HG02763 (cell line): Measurements from ENCODE around the gene FGF19.

Source experiments
- ATAC-seq: cut with Tn5 transposase; IDR thresholded peaks from one replicate; pipeline ENCODE4 v1.9.1; 2021; ENCODE audit warnings: mild to moderate bottlenecking, moderate library complexity; ENCODE audit not compliant: unreplicated experiment

FGF19 gene, protein sequence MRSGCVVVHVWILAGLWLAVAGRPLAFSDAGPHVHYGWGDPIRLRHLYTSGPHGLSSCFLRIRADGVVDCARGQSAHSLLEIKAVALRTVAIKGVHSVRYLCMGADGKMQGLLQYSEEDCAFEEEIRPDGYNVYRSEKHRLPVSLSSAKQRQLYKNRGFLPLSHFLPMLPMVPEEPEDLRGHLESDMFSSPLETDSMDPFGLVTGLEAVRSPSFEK

DNA sequence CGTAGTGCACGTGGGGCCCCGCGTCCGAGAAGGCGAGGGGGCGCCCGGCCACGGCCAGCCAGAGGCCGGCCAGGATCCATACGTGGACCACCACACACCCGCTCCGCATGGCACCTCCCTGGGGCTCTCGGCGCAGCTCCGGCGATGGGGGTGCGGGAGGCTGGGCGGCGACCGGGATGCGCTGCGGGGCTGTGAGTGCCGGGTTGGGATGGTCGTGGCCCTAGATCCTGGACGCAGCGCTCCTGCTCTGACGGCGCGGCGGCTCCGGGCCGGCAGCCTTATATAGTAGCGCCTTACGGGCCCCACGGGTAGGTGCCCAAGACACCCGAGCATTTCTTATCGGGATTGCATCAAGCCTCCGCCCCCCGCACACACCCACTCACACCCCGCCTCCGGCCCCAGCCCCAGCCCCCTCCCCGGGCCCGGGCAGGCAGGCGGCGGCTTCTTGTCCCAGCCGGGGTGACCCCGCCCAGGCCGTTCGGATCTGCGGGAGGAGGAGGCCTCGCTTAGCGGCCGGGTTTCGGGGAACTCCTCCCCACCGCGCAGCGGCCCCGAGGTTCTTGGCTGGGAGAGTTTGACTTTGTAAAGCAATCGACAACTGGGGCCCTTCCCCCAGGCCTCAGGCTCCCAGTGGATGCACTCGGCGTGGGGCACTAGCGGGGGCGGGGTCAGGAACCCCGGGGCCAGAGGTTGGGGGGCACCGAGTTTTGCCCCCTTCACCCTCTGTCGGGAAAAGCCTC, at the start of gene FGF19:
Gene FGF19 (minus strand): TSS at position 255 of the 740 bp plus-strand sequence. CDS start 146 bp downstream, at position 109.
- no peak for ATAC-seq

DNA sequence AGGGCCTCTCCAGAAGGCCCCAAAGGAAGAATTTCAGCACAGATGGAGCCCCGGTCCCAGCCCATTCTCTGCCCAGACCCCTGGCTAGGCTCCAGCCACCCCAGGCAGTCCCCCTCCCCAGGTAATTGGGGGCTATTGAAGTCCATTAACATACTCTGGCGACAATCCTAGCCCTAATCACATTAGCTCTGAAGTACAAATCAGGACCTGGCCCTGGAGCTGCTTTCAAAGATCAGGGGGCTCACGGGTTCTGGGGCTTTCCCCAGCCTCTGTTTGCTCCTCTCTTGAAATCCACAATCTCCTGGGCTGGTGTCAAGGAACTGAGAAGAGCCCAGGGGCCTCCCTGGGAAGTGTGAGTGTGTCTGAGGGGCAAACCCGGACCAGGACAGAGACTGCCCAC, 49.1 kb upstream of the FGF19 start:
- ATAC-seq, result no peak

DNA sequence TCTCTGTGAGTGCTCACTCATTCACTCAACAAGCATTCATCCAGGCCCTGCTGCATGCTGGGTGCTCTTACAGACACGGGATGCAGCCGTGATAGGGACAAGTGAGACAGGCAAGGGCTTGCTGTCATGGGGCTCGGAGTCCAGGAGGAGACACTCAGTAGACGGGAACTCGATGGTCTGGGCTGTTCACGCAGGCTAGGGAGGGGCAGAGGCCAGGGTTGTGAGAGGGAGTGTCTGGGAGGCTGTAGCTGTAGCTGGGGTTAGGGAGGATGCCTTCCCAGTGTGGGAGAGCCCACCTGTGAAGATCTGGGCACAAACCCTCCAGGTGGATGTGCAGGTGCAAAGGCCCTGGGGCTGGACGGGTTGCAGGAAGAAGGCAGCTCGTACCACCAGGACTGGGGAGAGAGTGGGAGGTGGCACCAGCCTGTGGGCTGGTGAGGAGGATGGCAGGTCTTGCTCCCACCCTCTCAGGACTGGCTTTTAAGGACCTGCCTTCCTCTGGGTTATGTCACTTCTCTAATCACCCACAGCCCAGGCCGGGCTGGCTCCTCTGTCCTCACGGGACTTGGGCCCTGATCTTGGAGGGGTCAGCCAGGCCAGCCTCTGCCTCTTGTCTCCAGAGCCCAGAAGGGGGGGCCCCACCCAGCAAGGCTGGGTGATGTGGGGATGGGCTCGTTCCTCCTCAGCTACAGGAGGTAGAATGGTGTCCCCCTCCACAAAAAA, 47.2 kb upstream of the FGF19 start:
- ATAC-seq, result no peak

DNA sequence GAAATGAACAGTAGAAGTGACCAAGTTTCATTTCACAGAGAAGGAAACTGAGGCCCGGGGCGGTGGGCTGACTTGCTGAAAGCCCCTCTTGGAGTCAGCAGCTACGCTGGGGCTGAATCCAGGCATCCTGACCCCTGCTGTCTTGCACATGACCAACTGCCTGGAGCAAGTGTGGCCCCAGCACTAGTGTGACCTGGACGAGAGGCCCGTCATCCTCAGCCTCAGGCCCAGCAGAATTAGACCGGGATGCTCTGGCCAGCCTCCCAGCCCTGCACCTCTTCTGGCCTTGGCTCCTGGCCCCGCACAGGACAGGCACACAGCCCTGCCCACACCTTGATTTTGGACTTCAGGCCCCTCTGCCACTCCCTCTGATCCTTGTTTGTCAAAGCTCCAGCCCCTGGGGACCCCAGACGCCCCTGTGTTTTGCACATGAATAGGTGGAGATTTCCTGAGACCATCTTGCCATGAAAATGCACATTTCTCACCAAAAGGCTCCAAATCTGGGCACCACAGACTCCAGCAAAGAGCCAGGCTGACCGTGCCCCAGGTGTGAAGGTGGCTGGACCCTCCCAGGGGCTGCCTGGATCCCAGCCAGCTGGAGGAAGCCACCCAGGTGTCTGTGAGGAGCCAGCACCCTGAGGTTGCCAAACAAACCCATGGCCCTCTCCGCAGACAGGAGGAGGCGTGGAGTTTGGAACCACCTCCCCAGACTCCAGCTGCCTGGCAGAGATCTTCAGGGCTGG, 46.5 kb upstream of the FGF19 start:
- ATAC-seq, result no peak

DNA sequence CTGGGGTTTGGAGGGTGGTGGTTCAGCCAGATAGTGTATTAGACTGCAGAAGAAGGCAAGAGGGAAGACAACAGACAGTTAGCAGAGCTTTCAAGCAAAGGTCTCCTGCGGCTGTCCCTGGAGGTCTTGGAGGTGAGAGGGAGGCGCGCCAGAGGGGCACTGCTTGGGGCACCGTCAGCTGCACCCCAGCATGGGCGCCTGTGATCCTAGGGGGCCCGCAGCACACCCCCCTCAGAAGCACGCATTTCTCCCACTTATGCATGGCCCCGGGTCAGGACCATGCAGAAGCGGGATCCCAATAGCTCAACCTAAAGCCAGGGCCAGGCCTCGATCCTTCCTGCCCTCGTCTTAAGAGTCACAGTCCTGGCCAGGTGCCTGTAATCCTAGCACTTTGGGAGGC, 44.8 kb upstream of the FGF19 start:
- ATAC-seq, result no peak

DNA sequence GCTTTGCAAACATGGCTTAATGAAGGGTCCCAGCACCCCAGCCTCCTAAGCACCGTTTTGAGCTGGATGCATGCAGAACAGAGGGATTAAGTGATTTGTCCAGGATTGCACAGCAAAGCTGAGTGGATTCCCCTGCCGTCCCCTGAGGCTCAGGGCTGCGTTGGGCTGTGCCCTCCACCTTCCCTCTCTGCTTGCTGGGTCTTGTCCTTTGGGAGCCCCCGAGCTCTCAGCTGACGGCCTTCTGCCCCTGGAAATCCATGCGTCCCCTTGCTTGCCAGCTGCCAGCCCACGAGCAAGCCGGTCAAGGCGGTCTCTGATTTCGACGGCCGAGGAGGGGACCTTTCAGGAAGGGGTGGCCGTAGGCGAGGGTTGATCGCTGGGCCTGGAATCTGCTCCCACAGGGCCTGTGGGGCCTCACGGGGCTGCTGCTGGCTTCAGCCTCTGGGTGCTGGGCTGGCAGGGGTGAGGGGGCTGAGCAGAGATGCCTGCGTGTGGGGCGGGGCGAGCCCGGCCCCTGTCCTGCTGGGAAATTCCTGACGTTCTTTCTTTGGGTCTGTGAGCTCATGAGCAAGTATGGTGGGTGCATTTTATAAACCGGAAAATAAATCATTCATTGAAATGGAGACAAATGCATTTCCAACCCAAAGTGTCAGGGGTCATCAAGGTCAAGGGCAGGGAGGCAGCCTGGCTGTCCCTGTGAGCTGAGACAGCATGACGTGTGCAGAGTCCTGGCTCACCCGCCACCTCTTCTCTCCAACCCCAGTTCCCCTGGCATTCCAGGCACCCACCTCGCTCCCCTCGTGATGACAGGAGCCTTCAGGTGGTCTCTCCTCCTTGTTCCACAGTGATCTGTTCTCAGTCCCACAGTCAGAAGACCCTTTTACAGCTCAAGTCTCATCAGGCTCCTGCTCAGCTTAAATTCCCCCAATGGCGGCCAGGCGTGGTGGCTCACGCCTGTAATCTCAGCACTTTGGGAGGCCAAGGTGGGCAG, 43.2 kb upstream of the FGF19 start:
- no peak for ATAC-seq

DNA sequence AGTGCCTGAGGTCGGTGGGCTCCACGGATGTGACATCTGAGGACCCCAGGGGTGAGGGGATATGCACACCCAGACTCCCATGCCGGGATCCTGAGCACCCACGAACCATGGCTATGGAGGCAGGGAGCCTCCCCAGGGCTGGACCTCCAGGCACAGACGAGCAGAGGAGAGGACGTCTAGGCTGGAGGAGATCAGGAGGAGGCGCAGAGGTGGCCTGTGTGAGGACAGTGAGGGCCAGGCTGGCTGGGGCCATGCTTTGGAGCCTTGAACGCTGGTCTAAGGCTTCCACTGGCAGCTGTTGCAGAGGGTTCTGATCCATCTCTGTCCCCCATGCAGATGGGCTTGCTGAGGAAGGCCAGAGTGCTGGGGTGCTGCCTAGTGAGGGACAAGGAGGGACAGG, 42.3 kb upstream of the FGF19 start:
- no peak for ATAC-seq

DNA sequence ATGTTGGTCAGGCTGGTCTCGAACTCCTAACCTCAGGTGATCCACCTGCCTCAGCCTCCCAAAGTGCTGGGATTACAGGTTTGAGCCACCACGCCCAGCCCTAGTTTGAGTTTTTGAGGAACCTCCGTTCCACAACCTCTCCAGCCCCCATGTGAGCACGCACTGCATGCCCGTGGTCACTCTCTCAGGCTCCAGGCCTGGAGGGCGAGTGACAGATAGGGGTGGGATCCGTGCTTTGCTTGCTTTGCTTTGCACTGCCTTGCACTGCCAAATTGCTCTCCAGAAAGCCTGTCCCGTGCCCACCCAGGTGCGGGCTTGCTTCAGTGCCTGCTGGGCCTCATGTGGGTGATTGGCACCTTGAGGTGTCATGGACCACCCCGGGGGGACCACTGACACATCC, 41.4 kb upstream of the FGF19 start:
- ATAC-seq, result no peak

DNA sequence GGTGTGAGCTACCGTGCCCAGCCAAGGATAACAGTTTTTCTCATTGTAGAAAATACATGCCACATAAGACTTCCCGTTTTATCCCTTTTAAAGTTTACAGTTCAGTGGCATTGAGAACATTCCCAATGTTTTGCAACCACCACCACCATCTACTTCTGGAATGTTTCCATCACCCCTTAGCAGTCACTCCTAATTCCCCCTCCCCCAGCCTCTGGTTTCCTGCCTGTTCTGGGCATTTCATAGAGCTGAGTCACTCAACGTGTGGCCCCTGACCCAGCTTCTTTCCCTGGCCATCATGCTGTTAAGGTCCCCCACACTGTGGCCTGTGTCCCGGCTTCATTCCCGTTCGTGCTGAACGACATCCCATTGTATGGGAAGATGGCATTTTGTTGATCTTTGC, 40.6 kb upstream of the FGF19 start:
- ATAC-seq, result no peak

DNA sequence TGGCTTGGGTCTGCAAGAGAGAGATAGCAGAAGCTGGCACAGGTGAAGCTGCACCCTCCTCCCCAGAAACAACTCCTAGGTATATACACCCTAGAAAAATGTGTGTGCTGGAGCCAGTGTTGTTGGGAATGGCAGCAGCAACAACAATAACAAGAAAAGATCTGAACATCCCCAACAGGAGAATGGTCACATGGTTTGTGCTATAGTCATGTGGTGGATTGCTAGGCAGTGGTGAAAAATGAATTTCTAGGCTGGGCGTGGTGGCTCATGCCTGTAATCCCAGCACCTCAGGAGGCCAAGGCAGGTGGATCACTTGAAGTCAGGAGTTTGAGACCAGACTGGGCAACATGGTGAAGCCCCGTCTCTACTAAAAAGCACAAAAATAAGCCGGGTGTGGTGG, 31.0 kb upstream of the FGF19 start:
- ATAC-seq, result no peak

DNA sequence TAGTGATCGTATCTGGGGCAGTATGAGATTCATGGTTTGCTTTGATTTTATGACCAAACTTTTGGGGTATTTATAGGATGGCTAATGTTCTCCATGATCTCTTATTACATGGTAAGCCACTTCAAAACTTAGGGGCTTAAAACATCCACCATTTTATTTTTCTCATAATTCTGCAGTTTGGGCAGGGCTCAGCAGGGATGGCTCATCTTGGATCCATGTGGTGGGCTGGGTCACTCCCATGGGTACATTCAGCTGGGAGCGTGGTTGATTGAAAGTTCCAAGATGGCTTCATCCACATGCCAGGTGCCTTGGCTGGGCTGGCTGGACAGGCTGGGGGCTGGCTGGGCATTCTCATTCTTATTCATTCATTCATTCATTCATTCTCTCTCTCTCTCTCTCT, 30.5 kb upstream of the FGF19 start:
- no peak for ATAC-seq

DNA sequence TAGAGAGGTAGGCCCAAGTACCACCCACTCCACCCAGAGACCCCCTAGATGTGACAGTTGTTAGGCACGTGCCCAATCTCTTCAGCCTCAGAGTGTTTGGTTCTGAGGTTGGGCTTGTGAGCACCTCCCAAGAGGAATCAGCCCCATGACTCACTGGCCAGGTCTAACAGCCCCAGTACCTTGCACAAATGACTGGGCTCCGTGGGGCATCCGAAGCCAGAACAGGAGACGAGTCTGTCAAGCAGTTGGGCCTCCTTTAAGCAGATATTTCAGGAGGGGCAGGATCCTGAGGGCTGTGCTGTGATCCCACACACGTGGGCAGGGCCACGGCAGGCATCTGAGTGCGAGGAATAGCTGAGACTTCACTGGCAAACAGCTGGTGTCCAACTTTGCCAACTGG, 29.1 kb upstream of the FGF19 start:
- ATAC-seq, result no peak

DNA sequence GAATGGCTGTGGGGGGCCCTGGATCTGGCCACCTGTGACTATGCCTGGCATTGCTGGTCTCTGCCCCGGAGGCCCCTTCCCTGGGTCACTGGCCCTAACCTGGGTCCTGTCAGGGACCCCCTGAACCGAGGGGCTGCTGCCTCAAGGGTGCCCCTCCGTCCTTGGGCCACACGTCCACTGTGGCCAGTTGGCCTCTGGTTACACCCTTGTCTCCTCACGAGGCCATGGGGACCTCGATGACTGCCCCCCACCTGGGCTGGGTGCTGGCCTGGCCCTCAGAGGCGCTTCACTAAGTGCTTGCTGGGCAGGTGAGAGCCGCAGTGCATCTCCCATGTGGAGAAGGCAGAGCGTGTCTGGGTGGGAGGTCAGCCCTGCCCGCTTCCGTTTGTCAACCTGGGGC, 27.3 kb upstream of the FGF19 start:
- no peak for ATAC-seq

DNA sequence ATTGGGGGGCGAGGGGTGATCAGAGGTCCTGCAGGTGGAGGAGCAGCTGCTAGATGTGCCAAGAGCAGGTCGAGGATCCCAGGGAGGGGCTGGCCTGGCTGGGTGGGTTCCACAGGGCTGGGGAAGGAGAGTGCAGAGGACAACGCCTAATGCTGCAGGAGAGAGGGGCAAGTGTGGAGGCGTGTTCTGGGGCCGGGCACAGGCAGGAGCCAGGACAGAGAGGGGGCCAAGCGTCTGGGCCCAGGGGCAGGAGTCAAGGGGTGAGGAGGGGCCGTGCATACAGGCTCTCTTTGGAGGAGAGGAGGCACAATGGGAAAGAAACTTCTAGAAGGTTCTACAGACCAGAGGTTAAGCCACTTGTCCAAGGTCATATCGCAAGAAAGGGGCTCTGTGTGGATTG, 26.7 kb upstream of the FGF19 start:
- no peak for ATAC-seq

DNA sequence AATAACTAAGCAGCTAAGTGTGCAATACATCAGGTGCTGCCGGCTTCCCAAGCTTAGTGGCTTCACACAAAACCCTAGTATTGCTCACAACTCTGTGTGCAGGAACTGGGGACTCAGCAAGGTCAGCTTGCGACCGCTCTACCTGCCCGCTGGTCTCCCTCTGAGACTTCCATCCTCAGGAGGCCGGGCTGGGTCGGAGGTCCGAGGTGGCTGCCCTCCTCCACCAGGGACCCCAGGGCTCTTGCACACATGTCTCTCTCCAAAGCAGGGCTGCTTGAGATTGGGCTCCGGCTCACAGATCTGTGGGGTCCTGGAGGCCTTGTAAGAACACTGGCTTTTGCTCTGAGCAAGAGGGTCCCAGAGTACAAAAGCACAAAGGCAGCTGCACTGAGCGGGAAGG, 25.4 kb upstream of the FGF19 start:
- ATAC-seq, result no peak

DNA sequence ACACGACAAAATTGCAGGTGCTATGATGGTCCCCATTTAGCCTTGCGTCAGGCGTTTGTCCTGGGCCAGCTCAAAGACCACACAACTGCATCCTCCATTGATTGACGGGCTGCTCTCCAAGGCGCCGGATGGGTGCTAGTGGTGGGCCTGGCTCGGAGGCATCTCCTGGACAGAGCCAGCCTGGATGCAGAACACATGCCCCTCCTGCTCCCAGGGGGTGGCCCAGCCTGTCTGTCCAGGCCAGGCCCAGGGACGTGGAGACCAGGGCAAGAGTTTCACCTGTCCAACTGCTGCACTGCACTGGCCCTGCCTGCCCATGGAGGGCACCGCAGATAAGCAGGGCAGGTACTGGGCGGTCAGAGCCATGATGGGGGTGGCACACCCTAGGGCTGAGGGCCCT, 23.4 kb upstream of the FGF19 start:
- no peak for ATAC-seq

DNA sequence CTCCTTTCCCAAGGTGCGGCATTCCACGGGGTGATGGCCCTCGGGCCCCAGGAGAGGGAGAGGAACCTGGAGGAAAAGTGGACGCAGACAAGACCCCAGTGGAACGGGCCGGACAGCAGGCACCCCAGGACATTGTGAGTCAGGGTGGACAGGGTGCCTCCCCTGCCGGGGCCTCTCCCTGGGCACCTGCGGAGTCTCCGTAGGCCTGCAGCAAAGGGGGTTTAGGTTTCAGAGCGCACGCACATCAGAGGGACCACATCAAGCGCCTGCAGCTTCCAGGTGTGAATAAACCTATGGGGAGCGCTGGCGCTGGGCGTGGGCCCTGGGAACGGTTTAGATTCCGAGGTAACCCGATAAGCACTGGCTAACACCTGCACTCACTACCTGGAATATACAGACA, 22.7 kb upstream of the FGF19 start:
- no peak for ATAC-seq

DNA sequence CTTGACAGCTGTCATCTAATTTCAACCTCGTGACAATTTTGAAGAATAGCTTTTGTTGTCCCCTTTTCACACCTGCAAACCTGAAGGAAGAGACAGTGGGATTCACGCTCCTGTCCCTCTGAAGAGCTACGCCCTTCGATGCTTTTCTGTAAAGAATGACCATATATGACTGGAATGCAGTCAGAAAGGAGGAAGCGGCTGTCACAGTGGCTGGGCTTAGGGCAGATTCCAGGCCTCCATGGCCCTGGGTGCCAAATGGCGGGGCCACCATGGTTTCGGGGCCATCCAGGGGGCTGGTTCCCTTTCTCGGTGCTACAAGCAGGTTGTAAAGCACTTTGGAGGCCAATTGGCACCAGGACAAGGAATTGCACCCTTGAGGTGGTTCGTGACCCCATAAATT, 22.2 kb upstream of the FGF19 start:
- no peak for ATAC-seq

DNA sequence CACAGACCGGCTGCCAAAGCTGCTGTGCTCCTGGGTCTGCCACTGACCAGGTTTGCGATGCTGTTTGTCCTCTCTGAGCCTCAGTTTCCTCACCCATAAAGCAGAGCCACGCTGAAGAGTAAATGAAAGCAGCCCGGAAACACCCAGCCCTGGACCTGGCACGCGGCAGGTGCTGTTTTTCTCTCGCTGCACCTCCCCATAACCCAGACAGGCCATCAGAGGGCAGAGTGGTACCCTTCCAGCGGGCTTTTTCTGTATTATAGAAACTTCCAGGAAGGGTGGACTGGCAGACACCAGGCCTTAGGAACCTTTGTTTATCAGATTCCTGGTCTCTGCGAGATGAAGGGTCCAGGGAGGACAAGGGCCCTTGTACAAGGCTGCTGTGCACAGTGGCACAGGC, 17.9 kb upstream of the FGF19 start:
- no peak for ATAC-seq

DNA sequence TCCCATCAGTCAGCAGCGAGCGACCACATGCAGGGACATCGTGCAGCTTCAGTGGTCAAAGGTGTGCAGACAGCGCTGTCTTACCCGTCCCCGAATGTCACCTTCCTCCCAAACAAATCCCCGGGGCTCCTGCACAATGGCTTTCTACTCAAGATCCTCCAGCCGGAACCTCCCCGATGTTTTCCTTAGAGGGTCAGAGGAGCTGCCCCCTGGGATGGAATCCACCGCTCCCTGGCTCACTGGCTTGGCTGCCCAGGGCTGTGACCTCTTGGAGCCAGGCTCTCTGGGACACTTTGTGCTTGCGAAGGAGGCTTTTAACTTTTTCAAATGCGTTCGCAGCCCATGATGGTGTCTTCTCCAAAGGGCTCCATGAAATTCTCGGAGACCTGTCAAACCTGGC, 17.3 kb upstream of the FGF19 start:
- no peak for ATAC-seq
